Measurements from ENCODE around the gene HOXB1. TPM values are rescaled to one million over a fixed set of nuclear protein-coding genes. Genes with fewer than 3 reads are reported as not detected.

Gene HOXB1
- polyA plus RNA-seq, 1 donor (not counting 4 experiments of a cell fraction or from before 2014, with no cell fraction given), result not detected

DNA sequence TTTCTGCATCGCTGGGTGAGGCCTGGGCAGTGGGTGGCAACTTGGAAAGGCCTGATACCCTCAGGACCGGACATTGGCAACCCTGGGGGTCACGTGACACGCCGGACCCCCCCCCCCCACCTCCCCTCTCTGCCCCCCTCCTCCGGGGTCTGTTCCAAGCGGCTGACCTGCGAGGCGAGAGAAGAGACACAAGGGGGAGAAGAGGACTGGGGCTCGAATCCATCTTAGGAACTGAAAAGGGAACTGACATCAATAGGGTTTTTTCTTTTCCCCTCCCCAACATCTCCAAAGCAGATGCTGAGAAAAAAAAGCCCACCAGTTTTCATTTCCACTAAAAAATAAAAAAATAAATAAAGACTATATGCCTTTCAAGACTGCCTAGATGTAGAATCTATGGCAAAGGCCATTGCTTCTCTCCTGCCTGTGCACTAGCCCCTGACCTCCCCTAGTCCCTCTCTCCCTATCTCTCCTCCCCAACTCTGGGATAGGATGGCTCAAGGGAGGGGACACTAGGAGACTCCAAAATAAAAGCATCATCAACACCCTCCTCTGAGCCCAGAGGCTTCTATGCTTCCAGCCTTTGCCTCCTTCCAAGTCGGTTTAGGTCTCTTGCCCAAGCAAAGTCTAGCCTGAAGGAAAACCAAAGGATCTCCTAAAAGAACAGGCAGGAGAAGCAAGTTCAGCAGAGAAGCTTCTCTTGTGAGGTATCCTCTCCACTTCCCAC is 21.8 kb upstream of the HOXB1 start:
- H3K4me3 ChIP-seq (ENCODE audit: control insufficient read depth in 2 of 3, extremely low read depth in 1 of 3, insufficient read depth in 2 of 3, low read depth in 1 of 3, low read length in 3 of 3), result no peak overlapping the region
- H2AFZ ChIP-seq (ENCODE audit: control insufficient read depth, low read length), result no peak overlapping the region
- H3K4me1 ChIP-seq (ENCODE audit: control insufficient read depth, extremely low read depth, insufficient read depth, low read length), result peaks cover 14% of the 10 kb centered on the region
- no peaks in the 10 kb centered on the region for H4K20me1 ChIP-seq (ENCODE audit: control insufficient read depth, extremely low read depth, insufficient read depth, low read length)
- no peak overlapping the region for H3K4me2 ChIP-seq (ENCODE audit: control insufficient read depth, extremely low read depth, insufficient read depth, low read depth, low read length)
- no peak for TF ChIP-seq EZH2 (IDR thresholded peaks at IDR 0.05; ENCODE audit: low read length)
- TF ChIP-seq, protein P1, sequence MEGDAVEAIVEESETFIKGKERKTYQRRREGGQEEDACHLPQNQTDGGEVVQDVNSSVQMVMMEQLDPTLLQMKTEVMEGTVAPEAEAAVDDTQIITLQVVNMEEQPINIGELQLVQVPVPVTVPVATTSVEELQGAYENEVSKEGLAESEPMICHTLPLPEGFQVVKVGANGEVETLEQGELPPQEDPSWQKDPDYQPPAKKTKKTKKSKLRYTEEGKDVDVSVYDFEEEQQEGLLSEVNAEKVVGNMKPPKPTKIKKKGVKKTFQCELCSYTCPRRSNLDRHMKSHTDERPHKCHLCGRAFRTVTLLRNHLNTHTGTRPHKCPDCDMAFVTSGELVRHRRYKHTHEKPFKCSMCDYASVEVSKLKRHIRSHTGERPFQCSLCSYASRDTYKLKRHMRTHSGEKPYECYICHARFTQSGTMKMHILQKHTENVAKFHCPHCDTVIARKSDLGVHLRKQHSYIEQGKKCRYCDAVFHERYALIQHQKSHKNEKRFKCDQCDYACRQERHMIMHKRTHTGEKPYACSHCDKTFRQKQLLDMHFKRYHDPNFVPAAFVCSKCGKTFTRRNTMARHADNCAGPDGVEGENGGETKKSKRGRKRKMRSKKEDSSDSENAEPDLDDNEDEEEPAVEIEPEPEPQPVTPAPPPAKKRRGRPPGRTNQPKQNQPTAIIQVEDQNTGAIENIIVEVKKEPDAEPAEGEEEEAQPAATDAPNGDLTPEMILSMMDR (optimal IDR thresholded peaks at IDR 0.05 in 1 of 3, IDR thresholded peaks at IDR 0.05 in 1 of 3, conservative IDR thresholded peaks at IDR 0.05 in 1 of 3; ENCODE audit: extremely low read depth in 1 of 3, insufficient read depth in 2 of 3, low read length in 3 of 3), result no peak
- H3K27ac ChIP-seq (ENCODE audit: control insufficient read depth, insufficient read depth, low read length), result no peak overlapping the region
- H3K36me3 ChIP-seq (ENCODE audit: control insufficient read depth in 2 of 2, extremely low read depth in 1 of 2, insufficient read depth in 2 of 2, low read length in 2 of 2), result peaks cover 0 to 3% of the 10 kb centered on the region in 2 experiments
- peaks cover 17% of the 10 kb centered on the region for H3K27me3 ChIP-seq (ENCODE audit: control insufficient read depth, extremely low read depth, insufficient read depth, low read length)
- DNase-seq (ENCODE audit: low read depth, low spot score), result no peak
- no peak overlapping the region for H3K9ac ChIP-seq (ENCODE audit: control insufficient read depth, extremely low read depth, insufficient read depth, low read length)
- FAIRE-seq, result no peak
- H3K79me2 ChIP-seq (ENCODE audit: control insufficient read depth, insufficient read depth, low read length), result no peaks in the 10 kb centered on the region
- dilution Hi-C loops (cut with MboI; ENCODE audit: extremely low pct_ligation_motif_present, low sequenced_read_pairs), result no loop called here
- H3K9me1 ChIP-seq (ENCODE audit: control insufficient read depth, extremely low read depth, insufficient read depth, low read length), result no peaks in the 10 kb centered on the region
- no peaks in the 10 kb centered on the region for H3K9me3 ChIP-seq (ENCODE audit: control insufficient read depth, low read depth, low read length)

DNA sequence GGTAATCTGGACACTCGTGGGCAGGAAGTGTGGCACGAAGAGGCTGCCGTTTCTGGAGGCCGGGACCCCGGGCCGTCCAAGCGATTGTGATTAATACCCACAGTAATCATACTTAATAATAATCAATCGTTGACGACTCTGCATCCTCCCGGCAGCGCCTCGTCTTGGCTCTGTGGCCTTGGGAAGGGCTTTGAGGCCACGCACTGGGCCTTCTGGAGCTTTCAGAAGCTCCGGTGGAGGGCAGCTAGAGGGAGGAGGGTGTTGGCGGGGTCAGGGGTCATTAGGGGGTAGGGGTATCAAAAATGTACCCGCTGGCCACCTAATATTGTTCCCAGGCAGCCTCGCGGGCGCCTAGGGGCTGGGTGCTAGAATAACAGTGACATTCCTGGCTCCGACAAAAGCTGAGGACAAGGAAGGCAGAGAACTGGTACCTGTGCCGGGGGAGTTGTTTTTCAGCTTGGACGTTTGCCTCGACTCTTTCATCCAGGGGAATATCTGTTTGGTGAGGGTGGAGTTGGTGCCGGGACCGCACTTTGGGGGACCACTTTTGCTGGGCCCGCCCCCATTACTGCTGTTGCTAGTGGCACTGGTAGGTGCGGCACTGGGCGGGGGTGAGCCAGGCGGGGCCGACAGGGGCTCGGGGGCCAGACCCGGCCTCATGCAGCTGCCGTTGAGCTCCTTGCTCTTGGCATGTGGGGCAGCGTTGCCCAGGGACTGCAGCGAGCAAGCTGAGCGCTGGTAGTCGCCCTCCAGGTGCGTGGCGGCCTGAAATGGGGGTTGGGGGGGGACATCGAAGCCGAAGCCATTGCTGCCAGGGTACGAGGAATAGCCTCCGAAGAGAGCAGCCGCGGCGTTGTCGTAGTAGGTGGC is 21.0 kb upstream of the HOXB1 start:
- no peak overlapping the region for H3K4me2 ChIP-seq (ENCODE audit: control insufficient read depth, extremely low read depth, insufficient read depth, low read depth, low read length)
- no peak overlapping the region for H3K27ac ChIP-seq (ENCODE audit: control insufficient read depth, insufficient read depth, low read length)
- H3K9ac ChIP-seq (ENCODE audit: control insufficient read depth, extremely low read depth, insufficient read depth, low read length), result no peak overlapping the region
- FAIRE-seq, result no peak
- peaks cover 0 to 3% of the 10 kb centered on the region in 2 experiments for H3K36me3 ChIP-seq (ENCODE audit: control insufficient read depth in 2 of 2, extremely low read depth in 1 of 2, insufficient read depth in 2 of 2, low read length in 2 of 2)
- no peaks in the 10 kb centered on the region for H4K20me1 ChIP-seq (ENCODE audit: control insufficient read depth, extremely low read depth, insufficient read depth, low read length)
- no peak overlapping the region for H2AFZ ChIP-seq (ENCODE audit: control insufficient read depth, low read length)
- H3K27me3 ChIP-seq (ENCODE audit: control insufficient read depth, extremely low read depth, insufficient read depth, low read length), result peaks cover 17% of the 10 kb centered on the region
- DNase-seq (ENCODE audit: low read depth, low spot score), result no peak
- no peak overlapping the region for H3K4me3 ChIP-seq (ENCODE audit: control insufficient read depth in 2 of 3, extremely low read depth in 1 of 3, insufficient read depth in 2 of 3, low read depth in 1 of 3, low read length in 3 of 3)
- dilution Hi-C loops (cut with MboI; ENCODE audit: extremely low pct_ligation_motif_present, low sequenced_read_pairs), result no loop called here
- TF ChIP-seq EZH2 (IDR thresholded peaks at IDR 0.05; ENCODE audit: low read length), result no peak
- TF ChIP-seq, protein P1 (optimal IDR thresholded peaks at IDR 0.05 in 1 of 3, IDR thresholded peaks at IDR 0.05 in 1 of 3, conservative IDR thresholded peaks at IDR 0.05 in 1 of 3; ENCODE audit: extremely low read depth in 1 of 3, insufficient read depth in 2 of 3, low read length in 3 of 3), result no peak
- no peaks in the 10 kb centered on the region for H3K79me2 ChIP-seq (ENCODE audit: control insufficient read depth, insufficient read depth, low read length)
- no peaks in the 10 kb centered on the region for H3K9me1 ChIP-seq (ENCODE audit: control insufficient read depth, extremely low read depth, insufficient read depth, low read length)
- H3K4me1 ChIP-seq (ENCODE audit: control insufficient read depth, extremely low read depth, insufficient read depth, low read length), result peaks cover 12% of the 10 kb centered on the region
- no peaks in the 10 kb centered on the region for H3K9me3 ChIP-seq (ENCODE audit: control insufficient read depth, low read depth, low read length)

Measured in keratinocyte (primary cell).